A549 treated with AZD9567 at 1 μM for 4 hours (cell line): Measurements from ENCODE around the gene CDY2A. TPM values are rescaled to one million over a fixed set of nuclear protein-coding genes. Genes with fewer than 3 reads are reported as not detected.

Source experiments
- total RNA-seq: library from RNA; stranded (reverse); fragments of 200-300 nt; extraction: Qiagen RNA extraction; gene quantifications from 5 replicates; pipeline ENCODE4 v1.2.3, GENCODE V29; 2022; ENCODE audit not compliant: insufficient read depth

The CDY2A gene
- total RNA-seq, result not detected in 5 replicates

DNA sequence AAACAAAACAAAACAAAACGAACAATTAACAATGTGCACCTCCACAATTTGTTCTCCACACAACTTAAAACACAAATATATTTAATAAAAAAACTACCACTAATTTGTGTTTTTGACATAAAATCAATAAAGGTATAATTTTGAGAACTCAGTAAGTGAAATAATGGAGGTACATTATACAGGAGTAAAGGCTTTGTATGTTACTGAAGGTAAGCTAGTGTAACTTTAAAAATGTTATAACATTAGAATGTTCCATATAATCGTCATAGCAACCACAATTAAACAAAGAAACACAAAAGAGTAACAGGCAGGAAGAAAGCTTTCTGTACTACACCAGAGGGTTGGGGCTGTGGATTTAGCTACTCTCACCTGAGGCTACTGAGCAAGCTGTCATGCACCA lies at the start of gene CDY2A:
Gene CDY2A (plus strand): TSS at position 301 of the 400 bp plus-strand sequence. CDS start 328 bp downstream, outside the sequence.

Other genes starting within 250 kb of the CDY2A start
- not detected in 5 replicates for gene CDY2B, start 145.6 kb upstream of the CDY2A start, total RNA-seq